GM19468 (cell line): Measurements from ENCODE around the gene DHFR.
"Not testable (repeated sequence)": the region's sequence is repeated elsewhere in the genome, so short reads cannot be mapped to it uniquely, and the experiment has no call there.

Source experiments
- ATAC-seq: cut with Tn5 transposase; IDR thresholded peaks from one replicate; pipeline ENCODE4 v1.9.1; 2021; ENCODE audit warnings: mild to moderate bottlenecking, moderate library complexity, moderate number of reproducible peaks; ENCODE audit not compliant: unreplicated experiment; ENCODE audit errors: extremely low read depth

Gene DHFR

DNA sequence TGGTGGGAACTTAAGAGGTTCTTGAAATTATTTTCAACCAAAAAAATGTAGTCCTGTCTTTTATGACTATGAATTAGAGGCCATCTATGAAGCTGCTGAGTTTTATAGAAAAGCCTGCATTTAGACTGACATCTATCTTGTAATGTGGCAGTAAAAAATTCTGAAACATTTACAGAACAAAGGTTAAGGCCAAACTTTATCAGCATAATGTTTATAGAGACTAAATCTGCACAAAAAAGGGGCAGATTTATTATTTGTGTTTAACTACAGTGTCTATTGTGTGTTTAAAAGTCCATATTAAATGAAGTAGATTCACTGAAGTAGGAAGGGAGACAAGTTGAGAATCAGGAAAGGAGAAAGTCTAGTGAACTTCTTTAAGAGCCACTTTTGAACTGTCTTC is 47.4 kb downstream of the DHFR start:
- no peak for ATAC-seq

DNA sequence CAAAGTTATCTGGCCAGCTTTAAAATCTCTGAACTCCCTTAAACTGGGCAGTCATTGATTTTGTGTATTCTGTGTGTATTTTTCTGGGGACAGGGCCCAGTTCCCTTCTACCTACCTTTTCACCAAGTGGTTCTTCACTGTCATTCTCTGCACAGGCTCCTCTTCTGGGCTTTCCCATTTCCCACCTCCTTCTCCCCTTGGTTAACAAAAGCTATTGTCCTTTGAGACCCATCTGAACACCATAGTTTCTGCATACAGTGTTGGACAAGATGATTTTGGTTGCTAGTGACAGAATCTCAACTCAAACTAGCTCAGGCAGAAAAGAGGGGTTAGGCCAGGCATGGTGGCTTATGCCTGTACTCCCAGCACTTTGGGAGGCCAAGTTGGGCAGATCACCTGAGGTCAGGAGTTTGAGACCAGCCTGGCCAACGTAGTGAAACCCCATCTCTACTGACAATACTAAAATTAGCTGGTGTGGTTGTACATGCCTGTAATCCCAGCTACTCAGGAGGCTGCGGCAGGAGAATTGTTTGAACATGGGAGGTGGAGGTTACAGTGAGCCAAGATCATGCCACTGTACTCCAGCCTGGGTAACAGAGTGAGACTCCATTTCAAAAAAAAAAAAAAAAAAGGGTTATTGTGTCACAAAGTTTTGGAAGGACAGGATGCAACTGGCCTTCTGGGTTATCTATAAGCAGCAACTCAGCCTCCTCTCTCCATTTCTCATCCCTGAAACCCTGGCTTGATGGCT is 53.7 kb downstream of the DHFR start:
- no peak for ATAC-seq

DNA sequence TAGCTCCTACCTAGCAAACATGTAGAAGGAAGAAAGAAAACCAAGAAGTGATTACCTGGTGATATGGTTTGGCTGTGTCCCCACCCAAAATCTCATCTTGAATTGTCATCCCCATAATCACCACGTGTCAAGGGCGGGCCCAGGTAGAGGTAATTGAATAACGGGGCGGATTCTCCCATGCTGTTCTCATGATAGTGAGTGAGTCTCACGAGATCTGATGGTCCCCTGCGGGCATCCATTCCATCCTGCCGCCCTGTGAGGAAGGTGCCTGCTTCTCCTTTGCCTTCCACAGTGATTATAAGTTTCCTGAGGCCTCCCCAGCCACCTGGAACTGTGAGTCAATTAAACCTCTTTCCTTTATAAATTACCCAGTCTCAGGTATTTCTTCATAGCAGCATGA is 57.3 kb downstream of the DHFR start:
- ATAC-seq, result no peak

DNA sequence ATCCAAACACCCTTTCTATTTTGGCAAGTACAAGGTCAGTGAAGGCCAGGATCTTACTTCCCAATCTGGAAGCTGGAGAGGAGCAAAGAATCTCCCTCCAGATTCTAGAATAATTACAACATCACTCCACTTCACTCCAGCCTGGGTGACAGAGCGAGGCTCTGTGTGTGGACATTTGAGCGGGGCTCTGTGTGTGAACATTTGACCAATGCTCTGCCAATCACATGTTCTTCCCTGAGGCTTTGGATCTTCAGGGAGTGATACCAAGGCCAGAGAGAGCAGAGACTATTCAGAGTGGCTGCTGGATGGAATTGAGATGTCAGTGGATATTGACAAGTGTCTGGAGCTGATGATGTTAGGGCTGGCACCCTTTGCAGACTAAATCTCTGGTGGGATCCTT is 60.0 kb downstream of the DHFR start:
- no peak for ATAC-seq

- no peak for ATAC-seq
Observed at GRCh38 chr5:80592761-80593160, 62.0 kb downstream of the DHFR start.

DNA sequence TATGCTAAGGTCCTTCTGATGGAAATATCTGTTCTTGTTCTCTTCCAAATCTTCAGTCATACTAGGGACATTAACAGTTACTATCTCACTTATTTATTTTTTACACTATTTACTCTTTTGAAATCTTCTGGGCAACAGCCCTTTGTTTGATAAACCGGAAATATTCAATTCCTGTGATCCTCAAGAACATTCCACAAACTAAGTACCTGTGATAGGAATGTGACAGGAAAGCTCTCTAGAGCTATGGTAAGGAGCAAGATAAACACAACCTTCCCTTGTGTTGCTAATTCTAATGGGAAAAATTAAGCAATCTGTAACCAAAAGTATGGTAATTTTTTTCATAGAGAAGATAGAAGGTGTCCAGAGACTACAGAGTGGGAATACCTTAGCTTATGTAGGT is 62.7 kb downstream of the DHFR start:
- ATAC-seq, result no peak

DNA sequence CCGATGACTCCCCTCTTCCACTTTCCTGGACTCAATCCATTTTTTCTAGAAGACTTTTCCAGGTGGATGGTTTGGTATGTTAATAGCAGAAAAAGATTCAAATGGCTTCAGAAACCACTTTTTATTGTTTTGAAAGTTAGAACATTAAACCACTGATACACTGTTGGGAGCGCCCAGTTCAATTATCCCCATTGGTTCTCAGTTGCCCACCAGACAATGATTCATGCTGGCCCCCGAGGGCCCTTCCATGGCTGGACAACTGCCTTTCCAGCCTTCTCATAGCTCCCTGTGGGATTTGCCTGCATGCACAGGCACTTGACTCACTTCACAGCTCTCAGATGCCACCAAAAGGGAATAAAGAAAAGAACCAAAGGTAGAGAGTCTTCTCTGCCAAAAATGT is 63.4 kb downstream of the DHFR start:
- ATAC-seq, result no peak

DNA sequence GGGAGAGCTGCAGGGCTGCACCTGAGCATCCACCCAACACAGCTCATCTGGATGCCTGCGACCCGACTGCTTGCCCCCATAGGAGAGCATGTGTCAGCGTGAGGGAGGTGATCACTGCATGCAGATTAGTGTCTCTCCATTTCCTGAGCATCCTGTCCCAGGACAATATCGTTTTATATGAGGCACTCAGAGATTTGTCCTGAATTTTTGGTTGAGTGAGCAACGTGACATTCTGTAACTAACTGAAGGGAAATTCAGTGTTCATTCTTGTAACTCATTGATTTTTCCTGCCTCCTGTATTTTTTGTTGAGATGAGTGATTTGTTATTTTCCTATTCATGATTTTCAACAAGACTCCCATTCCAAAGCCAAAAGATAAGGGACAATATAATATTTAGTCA is 64.0 kb downstream of the DHFR start:
- ATAC-seq, result no peak

DNA sequence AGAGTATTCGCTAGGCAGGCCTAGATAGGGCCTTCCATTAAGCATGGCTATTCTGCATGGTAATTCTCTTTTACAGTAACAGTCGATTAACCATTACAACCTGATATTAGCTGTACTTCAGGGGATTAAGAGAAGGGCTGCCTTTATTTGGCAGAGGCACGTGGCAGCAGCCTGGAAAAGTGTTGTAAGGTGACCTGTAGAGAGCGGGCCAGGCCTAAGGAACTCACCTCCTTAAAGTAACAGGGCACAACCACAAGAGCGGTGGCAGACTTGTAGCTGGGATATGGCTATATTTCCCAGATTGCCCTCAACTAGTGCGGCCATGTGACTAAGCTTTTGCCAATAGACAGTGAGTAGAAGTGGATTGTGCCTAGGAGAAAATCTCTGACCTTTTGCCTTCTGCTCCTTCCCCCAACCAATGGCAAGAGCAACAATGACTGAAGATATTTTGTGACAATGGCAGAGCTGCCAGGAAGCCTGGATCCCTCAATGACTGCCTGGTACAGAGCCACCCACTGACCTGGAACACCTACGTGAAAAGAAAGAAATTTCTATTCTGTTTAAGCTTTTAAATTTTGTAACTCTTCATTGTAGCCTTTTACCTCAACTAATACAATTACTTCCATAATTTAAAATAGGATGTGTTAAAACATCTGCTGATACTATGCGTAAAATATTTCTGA is 65.8 kb downstream of the DHFR start:
- no peak for ATAC-seq

DNA sequence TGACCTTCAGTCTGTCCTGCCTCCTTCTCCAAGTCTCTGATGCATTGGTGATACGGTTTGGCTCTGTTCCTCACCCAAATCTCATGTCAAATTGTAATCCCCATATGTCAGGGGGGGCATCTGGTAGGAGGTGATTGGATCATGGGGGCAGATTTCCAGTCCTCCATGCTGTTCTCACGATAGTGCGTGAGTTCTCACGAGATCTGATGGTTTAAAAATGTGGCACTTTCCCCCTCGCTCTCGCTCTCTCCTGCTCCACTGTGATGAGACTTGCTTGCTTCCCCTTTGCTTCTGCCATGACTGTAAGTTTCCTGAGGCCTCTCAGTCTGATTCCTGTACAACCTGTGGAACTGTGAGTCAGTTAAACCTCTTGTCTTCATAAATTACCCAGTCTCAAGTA is 70.0 kb downstream of the DHFR start:
- no peak for ATAC-seq

DNA sequence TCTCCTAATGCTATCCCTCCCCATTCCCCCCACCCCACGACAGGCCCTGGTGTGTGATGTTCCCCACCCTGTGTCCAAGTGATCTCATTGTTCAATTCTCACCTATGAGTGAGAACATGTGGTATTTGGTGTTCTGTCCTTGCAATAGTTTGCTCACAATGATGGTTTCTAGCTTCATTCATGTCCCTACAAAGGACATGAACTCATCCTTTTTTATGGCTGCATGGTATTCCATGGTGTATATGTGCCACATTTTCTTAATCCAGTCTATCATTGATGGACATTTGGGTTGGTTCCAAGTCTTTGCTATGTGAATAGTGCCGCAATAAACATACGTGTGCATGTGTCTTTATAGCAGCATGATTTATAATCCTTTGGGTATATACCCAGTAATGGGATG is 74.5 kb downstream of the DHFR start:
- not testable (repeated sequence) for ATAC-seq

GRCh38 chr5:80579050-80579449 is 75.7 kb downstream of the DHFR start:
- ATAC-seq, result no peak

DNA sequence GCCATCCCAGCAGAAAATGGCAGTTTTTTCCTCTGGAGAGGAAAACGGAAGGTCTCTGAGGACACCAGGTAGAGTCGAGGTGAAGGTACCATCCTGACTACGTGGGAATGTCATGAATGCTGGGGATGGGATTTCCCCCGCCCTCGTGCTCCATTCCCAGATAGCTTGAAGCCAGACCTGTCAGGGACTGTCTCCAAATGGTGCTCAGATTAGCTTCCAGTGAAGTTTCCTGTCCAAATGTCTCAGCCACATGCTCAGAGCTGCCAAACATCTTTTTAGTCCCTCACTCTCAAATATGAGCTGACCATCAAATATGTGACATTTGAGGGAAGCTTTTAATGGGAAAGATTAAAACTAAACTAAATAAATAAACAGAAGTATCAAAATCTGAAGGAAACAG is 77.1 kb downstream of the DHFR start:
- no peak for ATAC-seq

DNA sequence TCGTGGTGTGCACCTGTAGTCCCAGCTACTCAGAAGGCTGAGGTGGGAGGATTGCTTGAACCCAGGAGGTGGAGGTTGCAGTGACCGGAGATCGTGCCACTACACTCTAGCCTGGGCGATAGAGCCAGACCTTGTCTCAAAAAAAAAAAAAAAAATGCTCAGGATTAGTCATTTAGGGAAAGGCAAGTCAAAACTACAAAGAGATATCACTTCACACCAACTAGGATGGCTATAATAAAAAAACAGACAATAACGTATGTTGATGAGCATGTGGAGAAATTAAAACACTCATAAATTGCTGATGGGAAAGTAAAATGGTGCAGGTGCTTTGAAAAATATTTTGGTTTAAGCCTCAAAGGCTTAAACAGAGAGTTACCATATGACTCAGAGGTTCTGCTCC is 78.4 kb downstream of the DHFR start:
- ATAC-seq, result no peak
